Testis (tissue), 3 donors: ENCODE data around the gene ULK3. TPM values are rescaled to one million over a fixed set of nuclear protein-coding genes. Genes with fewer than 3 reads are reported as not detected.

ENCODE experiments used
- DNase-seq: peaks from one replicate; pipeline ENCODE4 v3.0.0-alpha.2; 2019
- H3K27ac ChIP-seq, 2 donors: fragments of 200-600 bp; sonication (generic); one replicate each; pipeline ENCODE4 v1.5.1; 2019
- H3K27me3 ChIP-seq: fragments of 200-600 bp; sonication (generic); one replicate; pipeline ENCODE4 v1.5.1; 2019
- H3K36me3 ChIP-seq: fragments of 200-600 bp; sonication (generic); one replicate; pipeline ENCODE4 v1.5.1; 2017; ENCODE audit warnings: low read depth; ENCODE audit errors: missing control alignments
- H3K4me1 ChIP-seq: fragments of 200-600 bp; sonication (generic); one replicate; pipeline ENCODE4 v1.5.1; 2019
- H3K4me3 ChIP-seq, 2 donors: fragments of 200-600 bp; sonication (generic); one replicate each; pipeline ENCODE4 v1.5.1; 2017 to 2019
- H3K9me3 ChIP-seq: fragments of 200-600 bp; sonication (generic); one replicate; pipeline ENCODE4 v1.5.1; 2017
- POLR2A ChIP-seq: fragments of 450-650 bp; IDR thresholded peaks from one replicate; pipeline ENCODE4 v1.6.1; 2017; ENCODE audit warnings: antibody characterized with exemption, mild to moderate bottlenecking, moderate library complexity
- WGBS, 2 donors: methylation state at CpG; one replicate each; pipeline ENCODE4 v1.1.5; 2018; 5-methylcytosine and 5-hydroxymethylcytosine counted together
- intact Hi-C: fragments of 100-400 bp; cut with DNase I; formaldehyde crosslinking; loops from one replicate; pipeline ENCODE4 v1.15.1; 2023; ENCODE audit warnings: low total_unique reads
- polyA plus RNA-seq: library from polyadenylated mRNA; stranded (reverse); fragments of 350-450 nt; fragmentation: Illumina TruSeq; extraction: RNeasy Lipid Tissue Mini Kit (QIAGEN cat#74804); gene quantifications from one replicate; pipeline ENCODE4 v1.2.3, GENCODE V29; 2014; ENCODE audit warnings: low read depth, low replicate concordance; ENCODE audit not compliant: insufficient read depth
- total RNA-seq, 2 donors: library from RNA; depleted of rRNA; stranded (reverse); fragments of >200 nt; gene quantifications; one replicate each; pipeline ENCODE4 v1.2.3, GENCODE V29; 2016
- TF ChIP-seq, protein P1 (sequence below), 3 experiments: fragments of 450-650 bp in 2 of 3; fragments of 200-600 bp in 1 of 3; sonication (generic) in 1 of 3; IDR thresholded peaks; one replicate each; pipeline ENCODE4 v1.5.1; 2016 to 2019; ENCODE audit warnings: antibody characterized with exemption in 3 of 3, mild to moderate bottlenecking in 2 of 3, moderate library complexity in 1 of 3

ULK3 gene
- total and polyA plus RNA-seq, 3 donors from 2014 or later = 27.0 to 78.5 (median 68.2) TPM

DNA sequence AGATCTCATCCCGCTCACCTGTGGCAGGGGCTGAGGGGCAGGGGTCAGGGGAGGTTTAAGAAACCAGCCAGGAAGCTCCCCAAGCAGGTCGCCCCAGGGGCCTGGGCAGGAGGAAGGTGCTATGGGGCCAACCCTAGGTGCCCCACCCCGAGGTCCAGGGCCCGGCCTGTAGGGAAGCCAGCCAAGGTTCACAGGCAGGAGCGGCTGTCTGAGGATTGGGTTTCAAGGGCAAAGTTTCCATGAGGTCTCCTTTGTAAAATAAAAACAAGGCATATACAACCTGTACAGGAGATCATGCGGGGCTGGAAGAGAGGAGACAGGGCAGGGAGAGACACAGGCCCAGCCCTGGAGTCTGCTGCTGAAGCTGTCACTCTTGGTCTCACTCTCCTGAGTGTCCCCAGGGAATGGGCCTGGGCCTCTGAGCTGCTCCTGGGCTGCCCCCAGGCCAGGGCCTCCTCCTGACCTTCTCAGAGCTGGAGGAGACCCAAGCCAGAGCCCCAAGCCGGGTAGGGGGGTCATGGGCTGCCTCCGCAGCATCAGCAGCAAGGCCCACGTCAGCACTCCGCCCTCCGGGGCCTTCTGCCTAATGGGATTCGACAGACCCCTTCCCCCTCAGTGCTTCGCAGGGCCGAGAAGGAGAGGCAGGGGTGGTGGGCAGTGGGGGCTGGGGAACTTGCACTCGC lies 11.0 kb downstream of the ULK3 start:
- Histone ChIP-seq H3K36me3 (no peaks in the 10 kb centered on the region), H3K4me3 (no peak overlapping the region), H3K27ac (no peak overlapping the region), H3K9me3 (no peaks in the 10 kb centered on the region), H3K4me1 (no peaks in the 10 kb centered on the region), H3K27me3 (no peaks in the 10 kb centered on the region)
- 68 to 71% methylated on average over 9 to 15 of the region's 15 CpGs for WGBS, 2 donors
- intact Hi-C loops = no loop called here
- DNase-seq = no peak
- no peak for TF ChIP-seq POLR2A
- TF ChIP-seq, protein P1, sequence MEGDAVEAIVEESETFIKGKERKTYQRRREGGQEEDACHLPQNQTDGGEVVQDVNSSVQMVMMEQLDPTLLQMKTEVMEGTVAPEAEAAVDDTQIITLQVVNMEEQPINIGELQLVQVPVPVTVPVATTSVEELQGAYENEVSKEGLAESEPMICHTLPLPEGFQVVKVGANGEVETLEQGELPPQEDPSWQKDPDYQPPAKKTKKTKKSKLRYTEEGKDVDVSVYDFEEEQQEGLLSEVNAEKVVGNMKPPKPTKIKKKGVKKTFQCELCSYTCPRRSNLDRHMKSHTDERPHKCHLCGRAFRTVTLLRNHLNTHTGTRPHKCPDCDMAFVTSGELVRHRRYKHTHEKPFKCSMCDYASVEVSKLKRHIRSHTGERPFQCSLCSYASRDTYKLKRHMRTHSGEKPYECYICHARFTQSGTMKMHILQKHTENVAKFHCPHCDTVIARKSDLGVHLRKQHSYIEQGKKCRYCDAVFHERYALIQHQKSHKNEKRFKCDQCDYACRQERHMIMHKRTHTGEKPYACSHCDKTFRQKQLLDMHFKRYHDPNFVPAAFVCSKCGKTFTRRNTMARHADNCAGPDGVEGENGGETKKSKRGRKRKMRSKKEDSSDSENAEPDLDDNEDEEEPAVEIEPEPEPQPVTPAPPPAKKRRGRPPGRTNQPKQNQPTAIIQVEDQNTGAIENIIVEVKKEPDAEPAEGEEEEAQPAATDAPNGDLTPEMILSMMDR (IDR thresholded peaks at IDR 0.05) = no peak

DNA sequence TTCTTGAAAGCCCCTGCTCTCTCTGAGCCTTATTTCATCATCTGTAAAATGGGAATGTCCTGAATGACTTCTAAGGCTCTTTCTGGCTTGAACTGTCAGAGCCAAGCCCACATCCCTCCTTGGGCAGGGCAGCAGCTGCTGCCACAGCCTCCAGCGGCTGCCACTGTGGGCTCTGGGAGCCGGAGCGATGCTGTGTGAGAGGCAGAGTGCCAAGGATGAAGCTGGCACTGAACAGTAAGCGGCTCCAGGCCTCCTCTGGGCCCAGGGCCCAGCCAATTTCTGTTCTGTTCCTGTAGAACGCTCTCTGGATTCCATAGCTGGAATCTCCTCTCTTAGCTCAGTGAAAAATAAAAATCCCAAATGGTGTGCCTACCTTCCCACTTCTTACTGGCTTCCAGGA lies 12.1 kb downstream of the ULK3 start:
- WGBS, 2 donors = 70 to 93% methylated on average over 2 to 5 of the region's 5 CpGs
- Histone ChIP-seq H3K27me3 (no peaks in the 10 kb centered on the region), H3K27ac (no peak overlapping the region), H3K9me3 (no peaks in the 10 kb centered on the region), H3K36me3 (no peaks in the 10 kb centered on the region), H3K4me1 (no peaks in the 10 kb centered on the region), H3K4me3 (no peak overlapping the region)
- intact Hi-C loops = no loop called here
- no peak for TF ChIP-seq POLR2A
- TF ChIP-seq, protein P1 (IDR thresholded peaks at IDR 0.05) = no peak
- no peak for DNase-seq

DNA sequence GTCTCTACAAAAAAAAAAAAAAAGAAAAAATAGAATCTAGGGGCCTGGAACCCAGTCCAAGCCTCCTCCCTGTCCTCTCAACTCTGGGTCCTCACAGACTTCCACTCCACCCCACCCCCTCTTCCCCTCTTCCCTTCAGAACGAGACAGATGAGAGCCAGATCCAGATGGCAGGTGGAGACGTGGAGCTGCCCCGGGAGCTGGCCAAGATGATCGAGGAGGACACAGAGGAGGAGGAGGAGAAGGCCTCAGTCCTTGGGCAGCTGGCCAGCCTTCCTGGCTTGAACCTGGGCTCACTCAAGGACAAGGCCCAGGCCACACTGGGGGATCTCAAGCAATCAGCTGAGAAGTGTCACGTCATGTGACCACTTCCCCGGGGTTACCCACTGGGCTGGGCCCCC lies 13.0 kb downstream of the ULK3 start:
- TF ChIP-seq POLR2A = no peak
- TF ChIP-seq, protein P1 (IDR thresholded peaks at IDR 0.05) = no peak
- intact Hi-C loops = no loop called here
- H3K36me3 ChIP-seq = no peaks in the 10 kb centered on the region
- H3K27me3 ChIP-seq = no peaks in the 10 kb centered on the region
- H3K27ac ChIP-seq = no peak overlapping the region
- H3K4me3 ChIP-seq = no peak overlapping the region
- peak; percentile 40 for DNase-seq
- H3K4me1 ChIP-seq = no peaks in the 10 kb centered on the region
- 28 to 61% methylated on average over 6 of the region's 6 CpGs for WGBS, 2 donors
- no peaks in the 10 kb centered on the region for H3K9me3 ChIP-seq

DNA sequence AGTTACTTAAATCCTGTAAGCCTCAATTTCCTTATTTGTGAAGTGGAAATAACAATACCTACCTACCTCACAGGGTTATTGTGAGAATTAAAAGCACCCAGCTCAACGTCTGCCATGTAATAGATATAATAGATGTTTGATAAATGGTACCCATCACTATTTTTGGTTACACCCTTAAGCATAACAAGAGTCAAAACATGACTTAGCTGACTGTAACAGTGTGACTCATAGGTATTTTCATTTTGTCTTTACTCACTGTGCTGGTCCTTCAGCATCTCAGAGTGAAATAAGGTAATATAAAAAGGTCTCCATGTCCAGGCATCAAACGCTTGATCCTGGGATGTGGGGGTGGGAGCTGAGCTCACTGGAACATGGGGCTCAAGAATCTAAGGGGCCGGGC lies 13.5 kb downstream of the ULK3 start:
- DNase-seq = no peak
- 83% methylated on average over 3 of the region's 3 CpGs for WGBS, 2 donors
- no peaks in the 10 kb centered on the region for H3K4me1 ChIP-seq
- no peaks in the 10 kb centered on the region for H3K27me3 ChIP-seq
- no peak overlapping the region for H3K4me3 ChIP-seq
- intact Hi-C loops = no loop called here
- no peaks in the 10 kb centered on the region for H3K36me3 ChIP-seq
- TF ChIP-seq, protein P1 (IDR thresholded peaks at IDR 0.05) = no peak
- no peak for TF ChIP-seq POLR2A
- no peaks in the 10 kb centered on the region for H3K9me3 ChIP-seq
- no peak overlapping the region for H3K27ac ChIP-seq

DNA sequence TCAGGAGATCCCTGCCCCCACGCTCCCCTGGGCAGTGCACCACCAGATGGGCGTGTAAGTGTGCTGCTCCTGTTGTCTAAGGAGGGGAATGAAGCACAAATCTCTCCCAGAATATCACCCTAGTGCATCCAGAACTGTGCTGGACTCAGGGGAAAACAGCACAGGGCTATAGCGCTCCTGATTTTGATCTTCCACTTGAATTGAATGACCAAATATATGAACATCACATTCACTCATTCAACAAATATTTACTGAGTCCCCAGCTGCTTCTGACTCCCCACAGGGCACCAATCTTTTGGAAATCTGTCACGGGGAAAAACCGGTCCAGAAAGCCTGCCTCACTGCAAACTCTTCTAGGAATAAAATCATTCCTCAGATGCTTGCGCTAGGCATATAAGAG lies 14.1 kb downstream of the ULK3 start:
- WGBS, 2 donors = 84 to 86% methylated on average over 5 to 6 of the region's 6 CpGs
- intact Hi-C loops = no loop called here
- no peak overlapping the region for H3K27ac ChIP-seq
- H3K27me3 ChIP-seq = no peaks in the 10 kb centered on the region
- DNase-seq = no peak
- no peak overlapping the region for H3K4me3 ChIP-seq
- no peaks in the 10 kb centered on the region for H3K9me3 ChIP-seq
- H3K36me3 ChIP-seq = no peaks in the 10 kb centered on the region
- no peak for TF ChIP-seq POLR2A
- TF ChIP-seq, protein P1 (IDR thresholded peaks at IDR 0.05) = no peak
- H3K4me1 ChIP-seq = no peaks in the 10 kb centered on the region
